OCI-LY1 (cell line): ENCODE measurements around the gene TNF.

ENCODE experiments used
- H2AFZ ChIP-seq: fragments of 200-600 bp; sonication (generic), shearing (Covaris generic); 2 replicates; pipeline ENCODE4 v1.6.0; 2014; ENCODE audit warnings: antibody characterized with exemption, mild to moderate bottlenecking, low read length
- H3F3A ChIP-seq: fragments of 200-600 bp; sonication (generic), shearing (Covaris generic); 2 replicates; pipeline ENCODE4 v1.6.0; 2014; ENCODE audit warnings: mild to moderate bottlenecking, antibody characterized with exemption, low read length, moderate library complexity; ENCODE audit not compliant: insufficient read depth
- H3K27ac ChIP-seq: fragments of 200-600 bp; sonication (generic); 2 replicates; pipeline ENCODE4 v1.5.1; 2014; ENCODE audit warnings: low read length, mixed run types, mild to moderate bottlenecking, low read depth; ENCODE audit not compliant: poor library complexity, severe bottlenecking
- H3K27me3 ChIP-seq: fragments of 200-600 bp; sonication (generic); 2 replicates; pipeline ENCODE4 v1.6.0; 2014; ENCODE audit warnings: antibody characterized with exemption, mild to moderate bottlenecking, low read length, moderate library complexity; ENCODE audit not compliant: insufficient read depth
- H3K36me3 ChIP-seq: fragments of 200-600 bp; sonication (generic); 2 replicates; pipeline ENCODE4 v1.6.1; 2014; ENCODE audit warnings: mild to moderate bottlenecking, antibody characterized with exemption, low read length, moderate library complexity, mixed read lengths; ENCODE audit not compliant: insufficient read depth
- H3K4me1 ChIP-seq: fragments of 200-600 bp; sonication (generic); 2 replicates; pipeline ENCODE4 v1.5.1; 2014; ENCODE audit warnings: mild to moderate bottlenecking, low read length, moderate library complexity; ENCODE audit not compliant: insufficient read depth, severe bottlenecking
- H3K4me2 ChIP-seq: fragments of 200-600 bp; sonication (generic), shearing (Covaris generic); 2 replicates; pipeline ENCODE4 v1.6.1; 2014; ENCODE audit warnings: low read length
- H3K4me3 ChIP-seq: fragments of 200-600 bp; sonication (generic); 2 replicates; pipeline ENCODE4 v1.5.1; 2014; ENCODE audit warnings: low read length, low read depth, mild to moderate bottlenecking, mixed read lengths; ENCODE audit not compliant: poor library complexity, severe bottlenecking
- H3K79me2 ChIP-seq: fragments of 200-600 bp; shearing (Covaris generic); 2 replicates; pipeline ENCODE4 v1.6.1; 2016; ENCODE audit warnings: mixed run types, low read length, mixed read lengths; ENCODE audit not compliant: insufficient read depth
- H3K9ac ChIP-seq: fragments of 200-600 bp; sonication (generic), shearing (Covaris generic); 2 replicates; pipeline ENCODE4 v1.6.1; 2014; ENCODE audit warnings: mild to moderate bottlenecking, low read length, mixed read lengths
- H3K9me2 ChIP-seq: fragments of 200-600 bp; sonication (generic), shearing (Covaris generic); 2 replicates; pipeline ENCODE4 v1.6.1; 2014; ENCODE audit warnings: low read depth, mild to moderate bottlenecking, low read length, mixed read lengths
- H3K9me3 ChIP-seq: fragments of 200-600 bp; shearing (Covaris generic); 2 replicates; pipeline ENCODE4 v1.6.1; 2014; ENCODE audit warnings: low read length, mixed read lengths
- H4K20me1 ChIP-seq: fragments of 200-600 bp; sonication (generic), shearing (Covaris generic); 2 replicates; pipeline ENCODE4 v1.6.0; 2016; ENCODE audit warnings: mild to moderate bottlenecking, low read length; ENCODE audit not compliant: insufficient read depth
- CTCF ChIP-seq: fragments of 200-600 bp; sonication (generic), shearing (Covaris generic); IDR thresholded peaks from 2 replicates; pipeline ENCODE4 v1.5.1; 2017; ENCODE audit warnings: mild to moderate bottlenecking, antibody characterized with exemption, low read length, moderate library complexity, mixed read lengths
- EZH2 ChIP-seq: fragments of 200-600 bp; sonication (generic), shearing (Covaris generic); IDR thresholded peaks from 2 replicates; pipeline ENCODE4 v1.8.0; 2017; ENCODE audit warnings: borderline replicate concordance, mixed run types, mild to moderate bottlenecking, antibody characterized with exemption, low read length, moderate library complexity, mixed read lengths

TNF gene

GRCh38 chr6:31621991-31622390 is 46.6 kb downstream of the TNF start:
- no peak overlapping the region for H2AFZ ChIP-seq
- peak overlapping the region; percentile 98 for H3K4me3 ChIP-seq
- no peaks in the 10 kb centered on the region for H3K27me3 ChIP-seq
- H3K27ac ChIP-seq: peak overlapping the region; percentile 84
- peaks cover 20% of the 10 kb centered on the region for H3K4me1 ChIP-seq
- H3K79me2 ChIP-seq: peaks cover 29% of the 10 kb centered on the region
- peak overlapping the region; percentile 90 for H3K4me2 ChIP-seq
- peak overlapping the region; percentile 100 for H3K9ac ChIP-seq
- H4K20me1 ChIP-seq: no peaks in the 10 kb centered on the region
- no peaks in the 10 kb centered on the region for H3K9me2 ChIP-seq
- no peak for TF ChIP-seq EZH2
- no peak for TF ChIP-seq CTCF
- no peaks in the 10 kb centered on the region for H3K9me3 ChIP-seq
- H3F3A ChIP-seq: no peaks in the 10 kb centered on the region
- peaks cover 61% of the 10 kb centered on the region for H3K36me3 ChIP-seq

- H3K4me3 ChIP-seq: peak overlapping the region; percentile 98
- H3K27ac ChIP-seq: no peak overlapping the region
- H3K9ac ChIP-seq: peak overlapping the region; percentile 100; the same call in 1 of the 2 replicates
- H3K9me3 ChIP-seq: no peaks in the 10 kb centered on the region
- no peaks in the 10 kb centered on the region for H3K9me2 ChIP-seq
- H4K20me1 ChIP-seq: no peaks in the 10 kb centered on the region
- no peak overlapping the region for H2AFZ ChIP-seq
- H3K4me1 ChIP-seq: peaks cover 20% of the 10 kb centered on the region
- TF ChIP-seq EZH2: no peak
- no peak for TF ChIP-seq CTCF
- H3K79me2 ChIP-seq: peaks cover 29% of the 10 kb centered on the region
- peaks cover 68% of the 10 kb centered on the region for H3K36me3 ChIP-seq
- no peaks in the 10 kb centered on the region for H3F3A ChIP-seq
- peak overlapping the region; percentile 90 for H3K4me2 ChIP-seq
- H3K27me3 ChIP-seq: no peaks in the 10 kb centered on the region
Observed at GRCh38 chr6:31622684-31623091, 47.3 kb downstream of the TNF start.

- Histone ChIP-seq H3K4me2 (no peak overlapping the region), H3K79me2 (peaks cover 29% of the 10 kb centered on the region), H3K9me3 (no peaks in the 10 kb centered on the region), H3K4me3 (no peak overlapping the region), H2AFZ (no peak overlapping the region), H4K20me1 (no peaks in the 10 kb centered on the region), H3K27me3 (no peaks in the 10 kb centered on the region), H3K9me2 (no peaks in the 10 kb centered on the region), H3F3A (no peaks in the 10 kb centered on the region), H3K4me1 (peaks cover 20% of the 10 kb centered on the region), H3K36me3 (peaks cover 82% of the 10 kb centered on the region), H3K9ac (no peak overlapping the region), H3K27ac (no peak overlapping the region)
- no peak for TF ChIP-seq EZH2
- no peak for TF ChIP-seq CTCF
Observed at GRCh38 chr6:31624070-31624469, 48.7 kb downstream of the TNF start.
